ENCODE results near the gene ARID1B. TPM values are rescaled to one million over a fixed set of nuclear protein-coding genes. Genes with fewer than 3 reads are reported as not detected.

Gene ARID1B
- total and polyA plus RNA-seq, 4 donors = 7.0 to 49.0 (median 24.2) TPM

- no peak overlapping the region for H3K4me3 ChIP-seq (ENCODE audit: low read depth in 1 of 3, low read length in 3 of 3)
- no peaks in the 10 kb centered on the region for H3K27me3 ChIP-seq (ENCODE audit: control insufficient read depth in 4 of 4, insufficient read depth in 4 of 4, low read length in 3 of 4)
- peaks cover 2 to 10% (median 7%) of the 10 kb centered on the region in 4 donors for H3K36me3 ChIP-seq (ENCODE audit: control insufficient read depth in 4 of 4, insufficient read depth in 3 of 4, low read depth in 1 of 4, low read length in 3 of 4)
- H3K9me3 ChIP-seq (ENCODE audit: control insufficient read depth in 4 of 4, low read length in 3 of 4) = no peaks in the 10 kb centered on the region
- no peak for DNase-seq (ENCODE audit: low spot score)
- no peak overlapping the region for H3K9ac ChIP-seq (ENCODE audit: low read depth in 1 of 2, low read length in 2 of 2)
- no peaks in the 10 kb centered on the region for H3K4me1 ChIP-seq (ENCODE audit: control insufficient read depth in 4 of 4, insufficient read depth in 4 of 4, low read length in 3 of 4)
- TF ChIP-seq YY1 (IDR thresholded peaks at IDR 0.05) (no peak), TAF1 (conservative IDR thresholded peaks at IDR 0.05) (no peak), RXRA (IDR thresholded peaks at IDR 0.05) (no peak), FOXA2 (IDR thresholded peaks at IDR 0.05) (no peak), ATF3 (IDR thresholded peaks at IDR 0.05) (no peak), JUND (IDR thresholded peaks at IDR 0.05) (no peak), RAD21 (IDR thresholded peaks at IDR 0.05) (no peak), MAX (IDR thresholded peaks at IDR 0.05) (no peak), REST (IDR thresholded peaks at IDR 0.05) (no peak), HNF4A (conservative IDR thresholded peaks at IDR 0.05) (no peak), HNF4G (IDR thresholded peaks at IDR 0.05) (no peak)
- TF ChIP-seq, protein P1, sequence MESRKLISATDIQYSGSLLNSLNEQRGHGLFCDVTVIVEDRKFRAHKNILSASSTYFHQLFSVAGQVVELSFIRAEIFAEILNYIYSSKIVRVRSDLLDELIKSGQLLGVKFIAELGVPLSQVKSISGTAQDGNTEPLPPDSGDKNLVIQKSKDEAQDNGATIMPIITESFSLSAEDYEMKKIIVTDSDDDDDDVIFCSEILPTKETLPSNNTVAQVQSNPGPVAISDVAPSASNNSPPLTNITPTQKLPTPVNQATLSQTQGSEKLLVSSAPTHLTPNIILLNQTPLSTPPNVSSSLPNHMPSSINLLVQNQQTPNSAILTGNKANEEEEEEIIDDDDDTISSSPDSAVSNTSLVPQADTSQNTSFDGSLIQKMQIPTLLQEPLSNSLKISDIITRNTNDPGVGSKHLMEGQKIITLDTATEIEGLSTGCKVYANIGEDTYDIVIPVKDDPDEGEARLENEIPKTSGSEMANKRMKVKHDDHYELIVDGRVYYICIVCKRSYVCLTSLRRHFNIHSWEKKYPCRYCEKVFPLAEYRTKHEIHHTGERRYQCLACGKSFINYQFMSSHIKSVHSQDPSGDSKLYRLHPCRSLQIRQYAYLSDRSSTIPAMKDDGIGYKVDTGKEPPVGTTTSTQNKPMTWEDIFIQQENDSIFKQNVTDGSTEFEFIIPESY (IDR thresholded peaks at IDR 0.05) = no peak
- 97% methylated on average over 6 of the region's 6 CpGs for WGBS
- H3K27ac ChIP-seq (ENCODE audit: low read depth in 1 of 2, low read length in 2 of 2) = no peak overlapping the region
Observed at GRCh38 chr6:157150076-157150475, 372.9 kb downstream of the ARID1B start.

- no peaks in the 10 kb centered on the region for H3K4me1 ChIP-seq (ENCODE audit: control insufficient read depth in 4 of 4, insufficient read depth in 4 of 4, low read length in 3 of 4)
- no peak overlapping the region for H3K4me3 ChIP-seq (ENCODE audit: low read depth in 1 of 3, low read length in 3 of 3)
- H3K9ac ChIP-seq (ENCODE audit: low read depth in 1 of 2, low read length in 2 of 2) = no peak overlapping the region
- no peak for DNase-seq (ENCODE audit: low spot score)
- no peak for TF ChIP-seq RXRA (IDR thresholded peaks at IDR 0.05)
- no peak for TF ChIP-seq HNF4A (conservative IDR thresholded peaks at IDR 0.05)
- no peak for TF ChIP-seq TAF1 (conservative IDR thresholded peaks at IDR 0.05)
- TF ChIP-seq RAD21 (IDR thresholded peaks at IDR 0.05) = no peak
- TF ChIP-seq FOXA1 (IDR thresholded peaks at IDR 0.05) = no peak
- TF ChIP-seq CTCF (IDR thresholded peaks at IDR 0.05; ENCODE audit: low read depth, low read length, missing input control) = no peak
- TF ChIP-seq MAX (IDR thresholded peaks at IDR 0.05) = no peak
- no peaks in the 10 kb centered on the region for H3K27me3 ChIP-seq (ENCODE audit: control insufficient read depth in 4 of 4, insufficient read depth in 4 of 4, low read length in 3 of 4)
- no peaks in the 10 kb centered on the region for H3K9me3 ChIP-seq (ENCODE audit: control insufficient read depth in 4 of 4, low read length in 3 of 4)
- H3K36me3 ChIP-seq (ENCODE audit: control insufficient read depth in 4 of 4, insufficient read depth in 3 of 4, low read depth in 1 of 4, low read length in 3 of 4) = peaks cover 2 to 10% (median 7%) of the 10 kb centered on the region in 4 donors
- WGBS = 94% methylated on average over 11 of the region's 11 CpGs
- no peak overlapping the region for H3K27ac ChIP-seq (ENCODE audit: low read depth in 1 of 2, low read length in 2 of 2)
Observed at GRCh38 chr6:157151029-157151428, 373.9 kb downstream of the ARID1B start.

Data from liver (tissue), 9 donors.